PC-9 (cell line): ENCODE results near the gene PRRT2. TPM values are rescaled to one million over a fixed set of nuclear protein-coding genes. Genes with fewer than 3 reads are reported as not detected.
"Not testable (repeated sequence)": the region's sequence is repeated elsewhere in the genome, so short reads cannot be mapped to it uniquely, and the experiment has no call there.

ENCODE experiments used
- BruUV-seq: library from RNA; stranded (reverse); fragments of 400-500 nt; replicated peaks from 2 replicates; lab custom pipeline; 2021; lab: Mats Ljungman, UMichigan
- CTCF ChIA-PET: fragments of 300-600 bp; sonication (Branson Sonifier 250); formaldehyde crosslinking; loops from one replicate; lab custom pipeline; 2022; ENCODE audit warnings: antibody characterized with exemption; lab: Charles Lee
- POLR2A ChIA-PET: fragments of 300-600 bp; sonication (Branson Sonifier 250); formaldehyde crosslinking; loops from one replicate; lab custom pipeline; 2022; ENCODE audit warnings: antibody characterized with exemption; ENCODE audit not compliant: unreplicated experiment; lab: Charles Lee
- DNase-seq, 2 experiments: peaks; one replicate each; pipeline versions ENCODE4 v3.0.0 to v3.0.0-alpha.2; 2015 to 2022; ENCODE audit warnings: mixed read lengths in 1 of 2
- H2AFZ ChIP-seq: fragments of 200-600 bp; sonication (generic); 2 replicates; pipeline ENCODE4 v1.8.1; 2017; ENCODE audit warnings: antibody characterized with exemption
- H3F3A ChIP-seq: fragments of 200-600 bp; sonication (generic); 2 replicates; pipeline ENCODE4 v1.8.1; 2017; ENCODE audit warnings: antibody characterized with exemption, mild to moderate bottlenecking, low read depth; ENCODE audit not compliant: insufficient read depth
- H3K27ac ChIP-seq: fragments of 200-600 bp; sonication (generic); 2 replicates; pipeline ENCODE4 v1.6.1; 2016; ENCODE audit warnings: mixed run types
- H3K27me3 ChIP-seq: fragments of 200-600 bp; sonication (generic); 2 replicates; pipeline ENCODE4 v1.6.1; 2016; ENCODE audit warnings: low read depth, mixed run types; ENCODE audit not compliant: insufficient read depth
- H3K36me3 ChIP-seq: fragments of 200-600 bp; sonication (generic); 2 replicates; pipeline ENCODE4 v1.6.1; 2016; ENCODE audit warnings: low read depth, mixed run types
- H3K4me1 ChIP-seq: fragments of 200-600 bp; sonication (generic); replicated peaks from 2 replicates; pipeline ENCODE4 v1.6.1; 2016; ENCODE audit warnings: mixed run types; ENCODE audit not compliant: insufficient read depth
- H3K4me2 ChIP-seq: fragments of 200-600 bp; sonication (generic); 2 replicates; pipeline ENCODE4 v1.6.1; 2017; ENCODE audit warnings: mixed run types
- H3K4me3 ChIP-seq: fragments of 200-600 bp; sonication (generic); 2 replicates; pipeline ENCODE4 v1.6.1; 2016; ENCODE audit warnings: mixed run types
- H3K79me2 ChIP-seq: fragments of 200-600 bp; sonication (generic); 2 replicates; pipeline ENCODE4 v1.6.1; 2017; ENCODE audit warnings: low read depth, mixed run types
- H3K9me2 ChIP-seq: fragments of 200-600 bp; sonication (generic); 2 replicates; pipeline ENCODE4 v1.8.1; 2017; ENCODE audit warnings: mild to moderate bottlenecking; ENCODE audit not compliant: insufficient read depth
- H3K9me3 ChIP-seq: fragments of 200-600 bp; sonication (generic); 2 replicates; pipeline ENCODE4 v1.8.1; 2016; ENCODE audit warnings: low read depth; ENCODE audit not compliant: insufficient read depth
- H4K20me1 ChIP-seq: fragments of 200-600 bp; sonication (generic); 2 replicates; pipeline ENCODE4 v1.8.1; 2017; ENCODE audit not compliant: insufficient read depth
- EZH2 ChIP-seq: fragments of 200-600 bp; sonication (generic); IDR thresholded peaks from 2 replicates; pipeline ENCODE4 v1.8.0; 2017; ENCODE audit warnings: antibody characterized with exemption, low read depth
- intact Hi-C: fragments of 100-400 bp; cut with micrococcal nuclease; formaldehyde crosslinking; loops from one replicate; pipeline ENCODE4 v1.10.0; 2022; ENCODE audit not compliant: unreplicated experiment
- total RNA-seq: library from RNA; stranded (reverse); gene quantifications from 2 replicates; pipeline ENCODE4 v1.2.3, GENCODE V29; 2021
- TF ChIP-seq, protein P1 (sequence below): fragments of 200-600 bp; sonication (generic); conservative IDR thresholded peaks from 2 replicates; pipeline ENCODE4 v1.6.1; 2017; ENCODE audit warnings: mixed run types, antibody characterized with exemption, mild to moderate bottlenecking, moderate library complexity

PRRT2 gene
- total RNA-seq, 1 experiment from 2014 or later: 4.9 TPM

DNA sequence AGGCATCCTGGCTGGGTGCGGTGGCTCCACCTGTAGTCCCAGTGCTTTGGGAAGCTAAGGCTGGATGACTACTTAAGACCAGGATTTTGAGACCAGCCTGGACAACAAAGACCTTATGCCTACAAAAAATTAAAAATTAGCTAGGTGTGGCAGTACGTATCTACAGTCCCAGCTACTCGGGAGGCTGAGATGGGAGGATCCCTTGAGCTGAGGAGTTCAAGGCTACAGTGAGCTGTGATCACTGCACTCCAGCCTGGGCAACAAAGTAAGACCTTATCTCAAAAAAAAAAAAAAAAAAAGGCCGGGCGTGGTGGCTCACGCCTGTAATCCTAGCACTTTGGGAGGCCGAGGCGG is 14.3 kb downstream of the PRRT2 start:
- TF ChIP-seq EZH2: no peak
- TF ChIP-seq, protein P1, sequence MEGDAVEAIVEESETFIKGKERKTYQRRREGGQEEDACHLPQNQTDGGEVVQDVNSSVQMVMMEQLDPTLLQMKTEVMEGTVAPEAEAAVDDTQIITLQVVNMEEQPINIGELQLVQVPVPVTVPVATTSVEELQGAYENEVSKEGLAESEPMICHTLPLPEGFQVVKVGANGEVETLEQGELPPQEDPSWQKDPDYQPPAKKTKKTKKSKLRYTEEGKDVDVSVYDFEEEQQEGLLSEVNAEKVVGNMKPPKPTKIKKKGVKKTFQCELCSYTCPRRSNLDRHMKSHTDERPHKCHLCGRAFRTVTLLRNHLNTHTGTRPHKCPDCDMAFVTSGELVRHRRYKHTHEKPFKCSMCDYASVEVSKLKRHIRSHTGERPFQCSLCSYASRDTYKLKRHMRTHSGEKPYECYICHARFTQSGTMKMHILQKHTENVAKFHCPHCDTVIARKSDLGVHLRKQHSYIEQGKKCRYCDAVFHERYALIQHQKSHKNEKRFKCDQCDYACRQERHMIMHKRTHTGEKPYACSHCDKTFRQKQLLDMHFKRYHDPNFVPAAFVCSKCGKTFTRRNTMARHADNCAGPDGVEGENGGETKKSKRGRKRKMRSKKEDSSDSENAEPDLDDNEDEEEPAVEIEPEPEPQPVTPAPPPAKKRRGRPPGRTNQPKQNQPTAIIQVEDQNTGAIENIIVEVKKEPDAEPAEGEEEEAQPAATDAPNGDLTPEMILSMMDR: no peak
- H3K9me2 ChIP-seq: no peaks in the 10 kb centered on the region
- DNase-seq: no peak
- H3K9me3 ChIP-seq: no peaks in the 10 kb centered on the region
- no peak overlapping the region for H2AFZ ChIP-seq
- peaks cover 44% of the 10 kb centered on the region; the same call in 1 of the 2 replicates for H3F3A ChIP-seq
- no peaks in the 10 kb centered on the region for H4K20me1 ChIP-seq
- H3K4me3 ChIP-seq: no peak overlapping the region
- H3K27me3 ChIP-seq: no peaks in the 10 kb centered on the region
- H3K27ac ChIP-seq: no peak overlapping the region
- no TSS peak for BruUV-seq
- H3K4me1 ChIP-seq: peaks cover 48% of the 10 kb centered on the region
- CTCF ChIA-PET: interaction anchor here (1.7 kb wide), 1 partner anchor 22 kb away, joined by 8 read pairs; no protein-coding TSS in a partner anchor
- POLR2A ChIA-PET: interaction anchor here (0.6 kb wide), 1 partner anchor 595 kb away, joined by 8 read pairs; no protein-coding TSS in a partner anchor
- no peaks in the 10 kb centered on the region for H3K36me3 ChIP-seq
- H3K4me2 ChIP-seq: no peak overlapping the region
- intact Hi-C loops: no loop called here
- H3K79me2 ChIP-seq: peaks cover 37% of the 10 kb centered on the region

DNA sequence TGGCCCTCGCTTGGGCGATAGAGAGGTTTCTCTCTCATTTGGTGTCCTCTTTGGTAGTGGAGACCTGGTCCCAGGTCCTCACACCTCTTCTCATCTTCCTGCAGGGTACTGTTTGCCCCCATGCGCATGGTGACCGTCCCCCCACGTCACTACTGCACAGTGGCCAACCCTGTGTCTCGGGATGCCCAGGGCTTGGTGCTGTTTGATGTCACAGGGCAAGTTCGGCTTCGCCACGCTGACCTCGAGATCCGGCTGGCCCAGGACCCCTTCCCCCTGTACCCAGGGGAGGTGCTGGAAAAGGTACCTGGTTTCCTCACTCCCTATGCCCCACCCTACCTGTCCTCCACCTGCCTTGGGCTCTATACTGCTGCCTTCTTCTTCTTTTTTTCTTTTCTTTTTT is 18.8 kb downstream of the PRRT2 start:
- H3K27me3 ChIP-seq: no peaks in the 10 kb centered on the region
- no TSS peak for BruUV-seq
- peaks cover 10% of the 10 kb centered on the region; the same call in 1 of the 2 replicates for H3F3A ChIP-seq
- H3K9me3 ChIP-seq: no peaks in the 10 kb centered on the region
- intact Hi-C loops: no loop called here
- no peak overlapping the region for H2AFZ ChIP-seq
- no peak for DNase-seq
- H3K36me3 ChIP-seq: peaks cover 4% of the 10 kb centered on the region; the same call in 1 of the 2 replicates
- POLR2A ChIA-PET: no interaction called here
- no peak for TF ChIP-seq EZH2
- TF ChIP-seq, protein P1: no peak
- peaks cover 5% of the 10 kb centered on the region; the same call in 1 of the 2 replicates for H3K79me2 ChIP-seq
- CTCF ChIA-PET: interaction anchor here (0.6 kb wide), 1 partner anchor 1223 kb away, joined by 7 read pairs; no protein-coding TSS in a partner anchor
- H3K9me2 ChIP-seq: no peaks in the 10 kb centered on the region
- no peaks in the 10 kb centered on the region for H4K20me1 ChIP-seq
- H3K27ac ChIP-seq: no peak overlapping the region
- no peak overlapping the region for H3K4me2 ChIP-seq
- H3K4me3 ChIP-seq: no peak overlapping the region
- H3K4me1 ChIP-seq: peaks cover 5% of the 10 kb centered on the region

DNA sequence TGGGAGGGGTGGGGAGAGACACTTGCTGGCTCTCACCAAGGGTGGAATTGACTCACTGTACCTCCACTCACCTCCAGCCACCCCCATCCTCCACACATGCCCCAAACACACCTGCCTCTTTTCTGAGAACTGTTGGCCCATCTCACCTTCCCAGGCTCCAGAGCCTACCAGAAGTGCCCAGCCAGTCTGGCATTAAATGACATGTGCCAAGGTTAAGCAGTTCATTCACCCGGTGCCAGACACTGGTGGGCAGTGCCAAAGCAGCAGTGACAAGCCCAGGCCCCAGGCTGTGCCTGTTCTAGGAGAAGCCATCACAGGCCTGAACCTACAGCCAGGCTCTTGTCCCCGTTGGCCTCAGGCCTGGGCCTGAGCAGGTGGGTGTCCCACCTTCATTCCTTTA is 19.5 kb downstream of the PRRT2 start:
- intact Hi-C loops: no loop called here
- H3K36me3 ChIP-seq: peaks cover 4% of the 10 kb centered on the region; the same call in 1 of the 2 replicates
- H3F3A ChIP-seq: peaks cover 8% of the 10 kb centered on the region; the same call in 1 of the 2 replicates
- CTCF ChIA-PET: interaction anchor here (0.6 kb wide), 1 partner anchor 1222 kb away, joined by 7 read pairs; no protein-coding TSS in a partner anchor
- no peak for DNase-seq
- BruUV-seq: no TSS peak
- H3K9me2 ChIP-seq: no peaks in the 10 kb centered on the region
- no peak for TF ChIP-seq EZH2
- TF ChIP-seq, protein P1: no peak
- no peak overlapping the region for H3K27ac ChIP-seq
- no peak overlapping the region for H3K4me2 ChIP-seq
- H3K4me3 ChIP-seq: no peak overlapping the region
- POLR2A ChIA-PET: no interaction called here
- H2AFZ ChIP-seq: no peak overlapping the region
- no peaks in the 10 kb centered on the region for H3K4me1 ChIP-seq
- no peaks in the 10 kb centered on the region for H3K9me3 ChIP-seq
- no peaks in the 10 kb centered on the region for H4K20me1 ChIP-seq
- H3K27me3 ChIP-seq: no peaks in the 10 kb centered on the region
- no peaks in the 10 kb centered on the region for H3K79me2 ChIP-seq

DNA sequence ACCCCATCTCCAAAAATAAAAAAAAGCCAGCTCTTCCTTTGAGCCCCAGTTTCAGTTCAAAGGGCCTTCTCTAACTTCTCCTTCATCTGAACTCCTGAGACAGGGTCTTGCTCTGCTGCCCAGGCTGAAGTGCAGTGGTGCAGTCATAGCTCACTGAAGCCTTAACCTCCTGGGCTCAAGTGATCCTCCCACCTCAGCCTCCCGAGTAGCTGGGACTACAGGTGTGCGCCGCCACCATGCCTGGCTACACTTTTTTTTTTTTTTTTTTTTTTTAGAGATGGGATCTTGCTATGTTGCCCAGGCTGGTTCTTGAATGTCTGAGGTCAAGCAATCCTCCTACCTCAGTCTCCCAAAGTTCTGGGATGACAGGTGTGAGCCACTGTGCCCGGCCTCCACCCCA is 21.2 kb downstream of the PRRT2 start:
- H3K4me3 ChIP-seq, H3K9me2 ChIP-seq, H3K4me1 ChIP-seq, DNase-seq, H3K27ac ChIP-seq, H2AFZ ChIP-seq, H3K4me2 ChIP-seq, H4K20me1 ChIP-seq, H3K36me3 ChIP-seq, H3K9me3 ChIP-seq, H3K79me2 ChIP-seq, H3K27me3 ChIP-seq, BruUV-seq, intact Hi-C loops, H3F3A ChIP-seq: not testable (repeated sequence)
- ChIA-PET POLR2A (interaction anchor here (0.8 kb wide), 1 partner anchor 17 kb away, joined by 7 read pairs; the partner anchor contains the start of gene PAGR1), CTCF (interaction anchor here (0.6 kb wide), 1 partner anchor 66 kb away, joined by 3 read pairs; the partner anchor contains the start of gene SEZ6L2)
